PC-9 (cell line): ENCODE measurements around the gene MRPL41. TPM values are rescaled to one million over a fixed set of nuclear protein-coding genes. Genes with fewer than 3 reads are reported as not detected.
"Not testable (repeated sequence)": the region's sequence is repeated elsewhere in the genome, so short reads cannot be mapped to it uniquely, and the experiment has no call there.

ENCODE experiments used
- BruUV-seq: library from RNA; stranded (reverse); fragments of 400-500 nt; replicated peaks from 2 replicates; lab custom pipeline; 2021; lab: Mats Ljungman, UMichigan
- CTCF ChIA-PET: fragments of 300-600 bp; sonication (Branson Sonifier 250); formaldehyde crosslinking; loops from one replicate; lab custom pipeline; 2022; ENCODE audit warnings: antibody characterized with exemption; lab: Charles Lee
- POLR2A ChIA-PET: fragments of 300-600 bp; sonication (Branson Sonifier 250); formaldehyde crosslinking; loops from one replicate; lab custom pipeline; 2022; ENCODE audit warnings: antibody characterized with exemption; ENCODE audit not compliant: unreplicated experiment; lab: Charles Lee
- DNase-seq, 2 experiments: peaks; one replicate each; pipeline versions ENCODE4 v3.0.0 to v3.0.0-alpha.2; 2015 to 2022; ENCODE audit warnings: mixed read lengths in 1 of 2
- H2AFZ ChIP-seq: fragments of 200-600 bp; sonication (generic); 2 replicates; pipeline ENCODE4 v1.8.1; 2017; ENCODE audit warnings: antibody characterized with exemption
- H3F3A ChIP-seq: fragments of 200-600 bp; sonication (generic); 2 replicates; pipeline ENCODE4 v1.8.1; 2017; ENCODE audit warnings: antibody characterized with exemption, mild to moderate bottlenecking, low read depth; ENCODE audit not compliant: insufficient read depth
- H3K27ac ChIP-seq: fragments of 200-600 bp; sonication (generic); 2 replicates; pipeline ENCODE4 v1.6.1; 2016; ENCODE audit warnings: mixed run types
- H3K27me3 ChIP-seq: fragments of 200-600 bp; sonication (generic); 2 replicates; pipeline ENCODE4 v1.6.1; 2016; ENCODE audit warnings: low read depth, mixed run types; ENCODE audit not compliant: insufficient read depth
- H3K36me3 ChIP-seq: fragments of 200-600 bp; sonication (generic); 2 replicates; pipeline ENCODE4 v1.6.1; 2016; ENCODE audit warnings: low read depth, mixed run types
- H3K4me1 ChIP-seq: fragments of 200-600 bp; sonication (generic); replicated peaks from 2 replicates; pipeline ENCODE4 v1.6.1; 2016; ENCODE audit warnings: mixed run types; ENCODE audit not compliant: insufficient read depth
- H3K4me2 ChIP-seq: fragments of 200-600 bp; sonication (generic); 2 replicates; pipeline ENCODE4 v1.6.1; 2017; ENCODE audit warnings: mixed run types
- H3K4me3 ChIP-seq: fragments of 200-600 bp; sonication (generic); 2 replicates; pipeline ENCODE4 v1.6.1; 2016; ENCODE audit warnings: mixed run types
- H3K79me2 ChIP-seq: fragments of 200-600 bp; sonication (generic); 2 replicates; pipeline ENCODE4 v1.6.1; 2017; ENCODE audit warnings: low read depth, mixed run types
- H3K9me2 ChIP-seq: fragments of 200-600 bp; sonication (generic); 2 replicates; pipeline ENCODE4 v1.8.1; 2017; ENCODE audit warnings: mild to moderate bottlenecking; ENCODE audit not compliant: insufficient read depth
- H3K9me3 ChIP-seq: fragments of 200-600 bp; sonication (generic); 2 replicates; pipeline ENCODE4 v1.8.1; 2016; ENCODE audit warnings: low read depth; ENCODE audit not compliant: insufficient read depth
- H4K20me1 ChIP-seq: fragments of 200-600 bp; sonication (generic); 2 replicates; pipeline ENCODE4 v1.8.1; 2017; ENCODE audit not compliant: insufficient read depth
- CTCF ChIP-seq: fragments of 200-600 bp; sonication (generic); conservative IDR thresholded peaks from 2 replicates; pipeline ENCODE4 v1.6.1; 2017; ENCODE audit warnings: mixed run types, antibody characterized with exemption, mild to moderate bottlenecking, moderate library complexity
- EZH2 ChIP-seq: fragments of 200-600 bp; sonication (generic); IDR thresholded peaks from 2 replicates; pipeline ENCODE4 v1.8.0; 2017; ENCODE audit warnings: antibody characterized with exemption, low read depth
- intact Hi-C: fragments of 100-400 bp; cut with micrococcal nuclease; formaldehyde crosslinking; loops from one replicate; pipeline ENCODE4 v1.10.0; 2022; ENCODE audit not compliant: unreplicated experiment
- total RNA-seq: library from RNA; stranded (reverse); gene quantifications from 2 replicates; pipeline ENCODE4 v1.2.3, GENCODE V29; 2021

The MRPL41 gene
- total RNA-seq, 1 experiment from 2014 or later: 54.5 TPM

GRCh38 chr9:137531099-137531765, 20.4 kb upstream of the MRPL41 start:
- Histone ChIP-seq H3K79me2 (no peaks in the 10 kb centered on the region), H3K4me3 (no peak overlapping the region), H4K20me1 (no peaks in the 10 kb centered on the region), H3K36me3 (no peaks in the 10 kb centered on the region), H2AFZ (no peak overlapping the region), H3F3A (peaks cover 4% of the 10 kb centered on the region; the same call in 1 of the 2 replicates), H3K9me3 (no peaks in the 10 kb centered on the region), H3K27ac (no peak overlapping the region), H3K9me2 (no peaks in the 10 kb centered on the region), H3K27me3 (no peaks in the 10 kb centered on the region), H3K4me1 (peaks cover 4% of the 10 kb centered on the region), H3K4me2 (no peak overlapping the region)
- intact Hi-C loops: no loop called here
- no peak for DNase-seq
- POLR2A ChIA-PET: no interaction called here
- CTCF ChIA-PET: no interaction called here
- no TSS peak for BruUV-seq
- TF ChIP-seq EZH2 (no peak), CTCF (no peak)

- H3K4me1 ChIP-seq, H4K20me1 ChIP-seq, H3K27ac ChIP-seq, H3K79me2 ChIP-seq, H3K4me2 ChIP-seq, DNase-seq, H3K4me3 ChIP-seq, H3K36me3 ChIP-seq, H3K9me3 ChIP-seq, intact Hi-C loops, CTCF ChIA-PET, BruUV-seq, H3K9me2 ChIP-seq, POLR2A ChIA-PET, H2AFZ ChIP-seq, H3F3A ChIP-seq, H3K27me3 ChIP-seq: not testable (repeated sequence)
Observed at GRCh38 chr9:137532891-137533468, 18.7 kb upstream of the MRPL41 start.

GRCh38 chr9:137534256-137535119, 17.2 kb upstream of the MRPL41 start:
- Histone ChIP-seq H3K9me2 (no peaks in the 10 kb centered on the region), H3K79me2 (no peaks in the 10 kb centered on the region), H3K27me3 (no peaks in the 10 kb centered on the region), H4K20me1 (no peaks in the 10 kb centered on the region), H3K9me3 (no peaks in the 10 kb centered on the region), H3K27ac (no peak overlapping the region), H3F3A (peaks cover 4% of the 10 kb centered on the region; the same call in 1 of the 2 replicates), H3K4me3 (no peak overlapping the region), H3K4me1 (peaks cover 4% of the 10 kb centered on the region), H2AFZ (peak overlapping the region; percentile 72; the same call in 1 of the 2 replicates), H3K36me3 (no peaks in the 10 kb centered on the region), H3K4me2 (0 out of 2 replicates have a peak overlapping the region, but pooled peaks have one; percentile 26)
- ChIA-PET POLR2A (interaction anchor here (0.5 to 0.8 kb wide), 4 partner anchors 61 to 1425 kb away, joined by 3 to 5 read pairs (median 4); partner anchors contain the start of gene ENTPD8), CTCF (interaction anchor here (0.6 to 1.0 kb wide), 7 partner anchors 21 to 467 kb away, joined by 3 to 5 read pairs (median 4); partner anchors contain the start of gene MAN1B1)
- peak; percentile 44 to 51 for DNase-seq
- no TSS peak for BruUV-seq
- TF ChIP-seq EZH2: no peak
- peak; percentile 65; the same call in 1 of the 2 replicates for TF ChIP-seq CTCF
- intact Hi-C loops: no loop called here
